HUES6 (cell line): Measurements from ENCODE around the gene DYRK1A.

Source experiments
- H3K27ac ChIP-seq: 2 replicates; pipeline ENCODE4 v1.7.0; 2013; ENCODE audit warnings: low read depth, mild to moderate bottlenecking, low read length, inconsistent platforms
- H3K27me3 ChIP-seq: 2 replicates; pipeline ENCODE4 v1.6.1; 2013; ENCODE audit warnings: low read length; ENCODE audit not compliant: control insufficient read depth, insufficient read depth
- H3K36me3 ChIP-seq: 2 replicates; pipeline ENCODE4 v1.6.1; 2013; ENCODE audit warnings: low read length; ENCODE audit not compliant: control insufficient read depth, insufficient read depth
- H3K4me1 ChIP-seq: 2 replicates; pipeline ENCODE4 v1.6.1; 2013; ENCODE audit warnings: low read length; ENCODE audit not compliant: control insufficient read depth, insufficient read depth
- H3K4me3 ChIP-seq: 2 replicates; pipeline ENCODE4 v1.5.1; 2013; ENCODE audit warnings: low read depth, low read length
- H3K9ac ChIP-seq: one replicate; pipeline ENCODE4 v1.6.1; 2013; ENCODE audit warnings: mild to moderate bottlenecking, low read length
- H3K9me3 ChIP-seq: 2 replicates; pipeline ENCODE4 v1.6.1; 2013; ENCODE audit warnings: low read depth, low read length; ENCODE audit not compliant: control insufficient read depth, insufficient read depth

DYRK1A gene

DNA sequence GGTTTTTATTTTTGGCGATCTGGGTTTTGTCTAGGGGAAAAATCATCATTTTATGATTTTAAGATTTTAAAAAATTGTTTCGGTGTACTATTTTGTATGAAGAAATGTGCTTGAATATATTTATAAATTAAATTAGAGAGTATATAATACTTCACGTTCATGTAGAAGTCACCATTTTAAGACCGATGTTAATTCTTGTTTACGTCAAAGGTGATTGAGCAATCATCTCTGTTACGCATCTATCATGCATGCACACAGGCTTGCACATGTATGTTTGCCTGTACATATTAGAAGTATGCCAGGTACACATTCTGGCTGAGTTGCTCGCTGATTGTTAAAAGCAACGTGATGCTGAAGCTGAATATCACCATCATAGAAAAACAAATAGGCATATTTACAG, 54.7 kb downstream of the DYRK1A start:
- Histone ChIP-seq H3K4me3 (no peak overlapping the region), H3K9ac (no peak overlapping the region), H3K27ac (no peak overlapping the region), H3K27me3 (no peaks in the 10 kb centered on the region), H3K36me3 (peaks cover 26% of the 10 kb centered on the region), H3K9me3 (peaks cover 3% of the 10 kb centered on the region), H3K4me1 (peaks cover 13% of the 10 kb centered on the region; the same call in 1 of the 2 replicates)

DNA sequence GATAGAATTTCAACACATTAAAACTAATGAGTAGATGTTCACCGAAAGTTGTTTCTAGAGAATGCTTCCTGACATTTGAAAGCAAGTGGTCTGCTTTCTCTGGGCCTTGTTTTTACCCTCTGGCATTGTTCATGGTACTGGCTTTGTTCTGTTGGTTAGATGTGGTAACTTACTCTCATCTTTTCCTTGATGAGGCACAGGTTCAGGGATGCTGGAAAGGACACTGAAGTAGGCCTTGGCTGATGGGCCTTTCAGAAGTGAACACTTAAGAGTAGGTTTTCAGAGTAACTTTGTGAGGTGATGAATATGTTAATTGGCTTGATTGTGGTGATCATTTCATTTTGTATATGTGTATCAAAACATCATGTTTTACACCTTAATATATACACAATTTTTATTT, 55.8 kb downstream of the DYRK1A start:
- H3K4me3 ChIP-seq, result no peak overlapping the region
- no peak overlapping the region for H3K9ac ChIP-seq
- no peaks in the 10 kb centered on the region for H3K27me3 ChIP-seq
- no peak overlapping the region for H3K27ac ChIP-seq
- H3K36me3 ChIP-seq, result peaks cover 30% of the 10 kb centered on the region
- peaks cover 13% of the 10 kb centered on the region; the same call in 1 of the 2 replicates for H3K4me1 ChIP-seq
- H3K9me3 ChIP-seq, result peaks cover 3% of the 10 kb centered on the region

DNA sequence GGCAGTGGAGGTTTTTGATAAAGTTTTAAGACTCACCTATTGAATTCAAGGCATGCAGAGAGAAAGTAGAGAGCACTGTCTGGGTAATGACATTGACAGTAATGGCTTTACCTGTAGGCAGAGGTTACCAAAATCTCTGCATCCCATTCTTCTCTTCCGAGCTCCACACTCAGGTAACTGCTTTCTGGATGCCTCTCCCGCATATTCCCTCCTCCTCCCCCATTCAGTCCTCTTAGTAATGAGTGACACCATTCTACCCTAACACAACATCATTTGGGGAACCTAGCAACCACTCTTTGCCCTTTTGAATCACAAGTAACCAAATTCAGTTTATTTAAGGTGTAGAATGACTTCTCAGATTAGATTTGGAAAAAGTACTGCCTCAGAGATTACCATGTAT, 56.5 kb downstream of the DYRK1A start:
- Histone ChIP-seq H3K4me3 (no peak overlapping the region), H3K4me1 (peaks cover 10% of the 10 kb centered on the region; the same call in 1 of the 2 replicates), H3K36me3 (peaks cover 30% of the 10 kb centered on the region), H3K9me3 (peaks cover 3% of the 10 kb centered on the region), H3K27ac (no peak overlapping the region), H3K27me3 (no peaks in the 10 kb centered on the region), H3K9ac (no peak overlapping the region)

DNA sequence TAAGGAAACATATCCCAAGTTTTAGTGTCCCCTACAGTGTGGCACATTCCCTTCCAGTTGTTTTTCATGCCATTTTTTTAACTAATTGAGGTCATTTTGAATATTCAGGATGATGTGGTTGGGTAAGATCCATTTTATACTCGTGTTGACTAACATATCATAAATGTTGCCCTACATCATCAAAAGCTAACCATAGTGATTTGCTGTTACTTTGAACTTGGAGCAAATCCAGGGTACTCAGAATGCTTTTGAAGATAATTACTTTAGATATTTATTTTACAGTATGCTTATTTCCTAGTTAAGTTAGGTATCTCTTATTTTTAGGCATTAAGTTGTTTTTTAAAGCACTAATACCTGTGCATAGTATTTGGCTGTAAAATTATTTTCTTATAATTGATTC, 57.8 kb downstream of the DYRK1A start:
- no peak overlapping the region for H3K4me3 ChIP-seq
- peaks cover 3% of the 10 kb centered on the region for H3K9me3 ChIP-seq
- H3K36me3 ChIP-seq, result peaks cover 35% of the 10 kb centered on the region
- H3K27ac ChIP-seq, result no peak overlapping the region
- H3K27me3 ChIP-seq, result no peaks in the 10 kb centered on the region
- H3K4me1 ChIP-seq, result peaks cover 14% of the 10 kb centered on the region
- no peak overlapping the region for H3K9ac ChIP-seq

DNA sequence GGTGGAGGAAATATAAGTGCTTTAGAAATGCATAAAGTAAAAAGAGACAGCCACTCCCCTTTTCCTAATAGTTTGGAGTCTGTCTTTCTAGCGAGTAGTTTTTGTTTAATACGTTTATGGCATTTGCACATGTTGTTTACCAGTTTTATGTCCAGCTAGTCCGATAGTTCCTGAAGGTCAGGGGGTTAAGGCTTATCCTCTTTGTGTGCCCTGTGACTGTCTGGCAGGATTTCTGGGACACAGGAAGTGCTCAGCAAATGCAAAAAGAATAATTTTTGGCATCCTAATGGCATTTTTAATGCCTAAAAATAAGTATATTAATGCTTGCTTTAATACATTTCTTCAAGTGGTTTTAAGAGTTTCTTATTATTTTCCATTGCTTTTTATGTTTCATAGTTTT, 58.4 kb downstream of the DYRK1A start:
- Histone ChIP-seq H3K27ac (no peak overlapping the region), H3K4me3 (no peak overlapping the region), H3K4me1 (peaks cover 11% of the 10 kb centered on the region), H3K36me3 (peaks cover 38% of the 10 kb centered on the region), H3K27me3 (no peaks in the 10 kb centered on the region), H3K9ac (no peak overlapping the region), H3K9me3 (peaks cover 3% of the 10 kb centered on the region)

DNA sequence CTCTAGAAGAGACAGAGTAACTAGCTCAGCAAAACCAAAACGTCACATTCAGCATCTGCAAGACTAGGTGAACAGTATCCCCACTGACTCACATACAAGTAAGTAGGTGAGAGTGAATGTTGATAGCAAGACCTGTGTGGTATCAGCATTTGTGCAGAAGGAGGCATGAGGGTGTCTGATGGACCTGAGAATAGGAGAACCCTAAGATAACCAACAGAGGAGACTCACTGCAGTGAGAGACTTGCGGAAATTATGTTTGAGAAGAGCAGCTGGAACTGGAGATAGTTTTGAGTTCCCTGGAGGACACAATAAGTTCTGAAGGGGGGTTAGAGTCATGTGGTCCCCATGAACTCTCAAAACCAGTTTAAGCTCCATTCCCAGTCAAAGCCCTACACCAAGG, 59.1 kb downstream of the DYRK1A start:
- H3K4me3 ChIP-seq, result no peak overlapping the region
- H3K4me1 ChIP-seq, result peaks cover 14% of the 10 kb centered on the region
- H3K9me3 ChIP-seq, result peaks cover 3% of the 10 kb centered on the region
- no peak overlapping the region for H3K27ac ChIP-seq
- peaks cover 42% of the 10 kb centered on the region for H3K36me3 ChIP-seq
- H3K9ac ChIP-seq, result no peak overlapping the region
- no peaks in the 10 kb centered on the region for H3K27me3 ChIP-seq

DNA sequence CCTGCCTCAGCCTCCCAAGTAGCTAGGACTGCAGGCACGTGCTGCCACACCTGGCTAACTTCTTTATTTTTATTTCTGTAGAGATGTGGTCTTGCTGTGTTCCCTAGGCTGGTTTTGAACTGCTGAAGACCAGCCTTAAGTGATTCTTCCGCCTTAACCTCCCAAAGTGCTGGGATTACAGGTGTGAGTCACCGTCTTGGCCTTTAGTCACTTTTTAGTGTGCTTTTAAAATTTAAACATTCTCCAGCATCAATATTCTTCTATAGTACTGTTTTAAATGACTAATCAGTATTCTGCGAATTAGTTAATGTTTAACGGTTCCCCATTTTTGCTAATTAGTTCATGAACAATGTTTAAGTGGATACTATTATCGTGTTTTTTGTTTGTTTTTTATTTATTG, 60.6 kb downstream of the DYRK1A start:
- H3K36me3 ChIP-seq, result peaks cover 36% of the 10 kb centered on the region

DNA sequence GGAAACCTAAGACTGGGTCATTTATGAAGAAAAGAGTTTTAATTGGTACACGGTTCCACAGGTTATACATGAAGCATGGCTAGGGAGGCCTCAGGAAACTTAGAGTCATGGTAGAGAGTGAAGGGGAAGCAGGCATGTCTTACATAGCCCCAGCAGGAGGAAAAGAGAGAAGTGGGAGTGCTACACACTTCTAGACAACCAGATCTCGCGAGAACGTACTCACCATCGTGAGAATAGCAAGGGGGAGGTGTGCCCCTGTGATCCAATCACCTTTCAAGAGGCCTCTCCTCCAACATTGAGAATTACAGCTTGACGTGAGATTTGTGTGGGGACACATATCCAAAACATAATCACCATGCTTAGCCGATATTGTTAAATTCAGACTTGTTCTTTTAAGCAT, 62.8 kb downstream of the DYRK1A start:
- Histone ChIP-seq H3K4me3 (no peak overlapping the region), H3K27ac (no peak overlapping the region), H3K9me3 (peaks cover 3% of the 10 kb centered on the region), H3K9ac (no peak overlapping the region), H3K4me1 (peaks cover 18% of the 10 kb centered on the region), H3K27me3 (no peaks in the 10 kb centered on the region), H3K36me3 (peaks cover 26% of the 10 kb centered on the region)

More for the DNA sequence above, 60.6 kb downstream of the DYRK1A start:
- Histone ChIP-seq H3K4me3 (no peak overlapping the region), H3K27me3 (no peaks in the 10 kb centered on the region), H3K9me3 (peaks cover 3% of the 10 kb centered on the region), H3K4me1 (peaks cover 22% of the 10 kb centered on the region), H3K27ac (no peak overlapping the region), H3K9ac (no peak overlapping the region)

DNA sequence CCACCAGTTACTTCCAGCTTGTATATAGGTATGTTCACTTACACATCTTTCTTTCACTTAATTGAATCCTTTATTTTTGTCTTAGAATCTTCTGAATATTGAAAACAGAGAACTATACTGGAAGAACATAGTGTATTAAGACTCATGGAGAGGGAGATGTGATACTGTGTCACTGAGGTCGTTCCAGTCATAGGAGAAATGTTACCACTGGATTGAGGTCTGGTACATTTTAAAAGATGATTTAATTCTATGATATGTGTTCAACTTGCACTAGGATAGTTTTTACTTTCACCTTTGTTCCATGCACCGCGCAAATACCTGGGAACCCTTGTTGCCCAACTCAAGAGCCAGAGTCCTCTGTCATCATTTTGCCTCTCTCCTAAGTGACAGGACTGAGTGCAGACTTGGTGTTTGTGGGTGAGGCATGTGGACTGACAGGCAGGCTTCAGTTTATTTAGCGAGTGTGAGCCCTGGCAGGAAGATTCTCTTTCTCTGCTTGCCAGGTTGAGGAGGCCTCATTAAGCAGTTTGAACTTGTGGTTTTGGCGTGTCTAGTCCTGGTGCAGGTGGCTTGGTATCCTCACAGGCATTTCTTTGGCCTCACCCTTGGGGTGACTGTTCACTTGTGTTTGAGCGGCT, 63.7 kb downstream of the DYRK1A start:
- H3K9ac ChIP-seq, result no peak overlapping the region
- H3K4me3 ChIP-seq, result no peak overlapping the region
- peaks cover 3% of the 10 kb centered on the region for H3K9me3 ChIP-seq
- no peaks in the 10 kb centered on the region for H3K27me3 ChIP-seq
- H3K27ac ChIP-seq, result no peak overlapping the region
- H3K36me3 ChIP-seq, result peaks cover 23% of the 10 kb centered on the region
- H3K4me1 ChIP-seq, result peaks cover 28% of the 10 kb centered on the region

DNA sequence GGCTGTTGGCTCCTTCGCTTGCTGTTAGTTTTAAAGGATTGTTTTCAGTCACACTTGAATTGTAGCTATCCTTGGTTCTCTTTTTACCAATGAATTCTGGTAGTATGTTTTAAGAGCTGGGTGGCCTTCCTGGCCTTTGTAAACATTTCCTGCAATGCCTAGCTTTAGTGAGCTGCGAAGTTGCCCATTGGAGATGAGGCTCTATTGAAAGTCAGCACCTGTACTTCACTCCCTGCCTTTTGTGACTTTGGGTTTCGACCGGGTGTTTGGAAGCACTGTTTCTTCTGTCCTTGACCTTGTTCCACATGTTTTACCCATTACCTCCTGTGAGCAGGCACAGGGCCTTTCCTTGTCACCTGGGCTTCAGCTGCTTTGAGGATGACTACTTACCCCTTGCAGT, 64.7 kb downstream of the DYRK1A start:
- Histone ChIP-seq H3K27ac (no peak overlapping the region), H3K9me3 (no peaks in the 10 kb centered on the region), H3K9ac (no peak overlapping the region), H3K4me3 (no peak overlapping the region), H3K27me3 (no peaks in the 10 kb centered on the region), H3K36me3 (peaks cover 16% of the 10 kb centered on the region), H3K4me1 (peaks cover 33% of the 10 kb centered on the region)

DNA sequence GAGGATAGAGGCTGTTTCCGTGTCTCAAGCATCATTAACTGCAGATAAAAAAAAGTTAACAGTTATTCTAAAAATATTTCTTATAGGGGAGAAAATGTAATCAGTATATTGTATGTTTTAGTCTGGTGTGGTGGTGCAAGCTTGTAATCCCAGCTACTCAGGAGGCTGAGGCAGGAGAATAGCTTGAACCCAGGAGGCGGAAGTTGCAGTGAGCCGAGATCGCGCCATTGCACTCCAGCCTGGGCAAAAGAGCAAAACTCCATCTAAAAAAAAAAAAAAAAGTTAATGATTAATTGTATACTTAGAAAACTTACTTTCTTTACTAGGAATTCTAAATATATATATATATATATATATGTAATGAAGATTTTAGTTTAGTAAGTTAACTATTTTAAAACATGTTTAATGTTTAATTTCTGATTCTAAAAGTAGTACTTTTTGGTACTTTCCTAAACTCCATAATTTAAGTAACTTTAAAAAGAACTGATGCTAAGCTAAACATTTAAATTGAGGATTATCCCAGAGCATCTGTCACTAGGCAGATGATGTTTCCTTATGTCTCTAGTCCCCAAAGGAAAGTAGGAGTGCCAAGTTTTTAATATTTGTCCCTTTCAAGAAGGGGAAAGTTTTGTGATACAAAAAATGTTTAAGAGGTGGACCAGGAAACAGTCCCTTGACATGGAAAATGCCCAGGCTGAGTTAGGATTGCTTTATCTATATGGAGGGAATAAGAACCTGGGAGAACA, 66.3 kb downstream of the DYRK1A start:
- Histone ChIP-seq H3K4me1 (peaks cover 33% of the 10 kb centered on the region), H3K4me3 (no peak overlapping the region), H3K27ac (no peak overlapping the region), H3K9ac (no peak overlapping the region), H3K36me3 (peaks cover 12% of the 10 kb centered on the region), H3K27me3 (no peaks in the 10 kb centered on the region), H3K9me3 (no peaks in the 10 kb centered on the region)
